Uterus (tissue), 4 donors: ENCODE data around the gene DENND1A. TPM values are rescaled to one million over a fixed set of nuclear protein-coding genes. Genes with fewer than 3 reads are reported as not detected.

Experiments used
- DNase-seq, 2 donors: peaks; one replicate each; pipeline ENCODE4 v3.0.0-alpha.2; 2019 to 2020
- H3K27ac ChIP-seq, 2 donors: fragments of 200-600 bp; sonication (generic); 1 replicate in 1 of 2; 2 replicates in 1 of 2; pipeline ENCODE4 v1.5.1; 2016 to 2018
- H3K27me3 ChIP-seq, 2 donors: fragments of 200-600 bp; sonication (generic); one replicate each; pipeline ENCODE4 v1.5.1; 2018 to 2019; ENCODE audit warnings: control low read depth in 1 of 2
- H3K36me3 ChIP-seq, 2 donors: fragments of 200-600 bp; sonication (generic); one replicate each; pipeline ENCODE4 v1.5.1; 2019; ENCODE audit warnings: control low read depth in 1 of 2
- H3K4me1 ChIP-seq, 2 donors: fragments of 200-600 bp; sonication (generic); one replicate each; pipeline ENCODE4 v1.5.1; 2018 to 2019; ENCODE audit warnings: control low read depth in 1 of 2
- H3K4me3 ChIP-seq, 2 donors: fragments of 200-600 bp; sonication (generic); 1 replicate in 1 of 2; 2 replicates in 1 of 2; pipeline ENCODE4 v1.5.1; 2018 to 2019; ENCODE audit warnings: mild to moderate bottlenecking in 1 of 2
- H3K9me3 ChIP-seq, 2 donors: fragments of 200-600 bp; sonication (generic); one replicate each; pipeline ENCODE4 v1.5.1; 2019; ENCODE audit warnings: control low read depth in 1 of 2
- CTCF ChIP-seq, 4 experiments: fragments of 200-600 bp in 2 of 4; fragments of 450-650 bp in 2 of 4; sonication (generic) in 2 of 4; IDR thresholded peaks; one replicate each; pipeline ENCODE4 v1.5.1; 2016 to 2019; ENCODE audit warnings: antibody characterized with exemption in 4 of 4, mild to moderate bottlenecking in 2 of 4, moderate library complexity in 1 of 4
- POLR2A ChIP-seq, 2 donors: fragments of 450-650 bp; IDR thresholded peaks; one replicate each; pipeline ENCODE4 v1.6.1; 2016; ENCODE audit warnings: antibody characterized with exemption in 2 of 2, mild to moderate bottlenecking in 1 of 2, moderate library complexity in 1 of 2
- intact Hi-C: fragments of 100-400 bp; cut with DNase I; formaldehyde crosslinking; loops from one replicate; pipeline ENCODE4 v1.15.1; 2023; ENCODE audit warnings: low total_unique reads
- total RNA-seq, 4 donors: library from RNA; depleted of rRNA in 3 of 4; stranded (reverse); fragments of >200 nt in 3 of 4; gene quantifications; one replicate each; pipeline versions ENCODE4 v1.1.0 to v1.2.4, GENCODE V29; 2014 to 2023
- donor health status: DM: yes; HTN: yes; CAD: no.

The DENND1A gene
- total RNA-seq, 4 donors from 2014 or later: 10.8 to 34.5 (median 22.6) TPM

- no peak for TF ChIP-seq POLR2A (IDR thresholded peaks at IDR 0.05)
- no peak for TF ChIP-seq CTCF (IDR thresholded peaks at IDR 0.05)
- H3K27me3 ChIP-seq: no peaks in the 10 kb centered on the region
- H3K27ac ChIP-seq: no peak overlapping the region
- H3K36me3 ChIP-seq: no peaks in the 10 kb centered on the region
- intact Hi-C loops: no loop called here
- no peak overlapping the region for H3K4me3 ChIP-seq
- H3K9me3 ChIP-seq: no peaks in the 10 kb centered on the region
- DNase-seq: no peak
- H3K4me1 ChIP-seq: no peaks in the 10 kb centered on the region
Observed at GRCh38 chr9:123684393-123685149, 245.4 kb downstream of the DENND1A start.

- no peak overlapping the region for H3K4me3 ChIP-seq
- H3K27ac ChIP-seq: no peak overlapping the region
- H3K36me3 ChIP-seq: no peaks in the 10 kb centered on the region
- intact Hi-C loops: no loop called here
- DNase-seq: no peak
- H3K4me1 ChIP-seq: no peaks in the 10 kb centered on the region
- no peaks in the 10 kb centered on the region for H3K9me3 ChIP-seq
- H3K27me3 ChIP-seq: no peaks in the 10 kb centered on the region
- TF ChIP-seq POLR2A (IDR thresholded peaks at IDR 0.05): no peak
- TF ChIP-seq CTCF (IDR thresholded peaks at IDR 0.05): no peak
Observed at GRCh38 chr9:123682746-123683145, 247.2 kb downstream of the DENND1A start.

- no peak for TF ChIP-seq POLR2A (IDR thresholded peaks at IDR 0.05)
- TF ChIP-seq CTCF (IDR thresholded peaks at IDR 0.05): no peak
- Histone ChIP-seq H3K36me3 (no peaks in the 10 kb centered on the region), H3K4me1 (no peaks in the 10 kb centered on the region), H3K9me3 (no peaks in the 10 kb centered on the region), H3K27me3 (no peaks in the 10 kb centered on the region), H3K4me3 (no peak overlapping the region), H3K27ac (no peak overlapping the region)
- intact Hi-C loops: no loop called here
- no peak for DNase-seq
Observed at GRCh38 chr9:123680352-123680751, 249.6 kb downstream of the DENND1A start.

GRCh38 chr9:123679330-123679987 is 250.5 kb downstream of the DENND1A start:
- H3K4me3 ChIP-seq: no peak overlapping the region
- TF ChIP-seq CTCF (IDR thresholded peaks at IDR 0.05): no peak
- no peak for TF ChIP-seq POLR2A (IDR thresholded peaks at IDR 0.05)
- no peak for DNase-seq
- intact Hi-C loops: loop anchor here (10.0 kb wide), 1 partner anchor 65 kb away; no protein-coding TSS in a partner anchor
- H3K36me3 ChIP-seq: no peaks in the 10 kb centered on the region
- H3K4me1 ChIP-seq: no peaks in the 10 kb centered on the region
- H3K27me3 ChIP-seq: no peaks in the 10 kb centered on the region
- no peaks in the 10 kb centered on the region for H3K9me3 ChIP-seq
- H3K27ac ChIP-seq: no peak overlapping the region

GRCh38 chr9:123678878-123679329 is 251.0 kb downstream of the DENND1A start:
- Histone ChIP-seq H3K9me3 (peaks cover 0 to 1% of the 10 kb centered on the region in 2 donors), H3K27me3 (no peaks in the 10 kb centered on the region), H3K27ac (no peak overlapping the region), H3K4me1 (no peaks in the 10 kb centered on the region), H3K36me3 (no peaks in the 10 kb centered on the region), H3K4me3 (no peak overlapping the region)
- DNase-seq: no peak
- no peak for TF ChIP-seq POLR2A (IDR thresholded peaks at IDR 0.05)
- no peak for TF ChIP-seq CTCF (IDR thresholded peaks at IDR 0.05)
- intact Hi-C loops: loop anchor here (10.0 kb wide), 1 partner anchor 64 kb away; no protein-coding TSS in a partner anchor
